Stimulated activated naive B cell treated with anti-CD40 and anti-IgM and Interleukin-4, amounts not matched to agents 10 μg/mL and 1 μg/mL and 100 μg/mL, for 72 hours (primary cell): ENCODE results near the gene MIER1.
A peak's percentile ranks its signal among the peaks of the same experiment; 100 is the strongest.

Source experiments
- ATAC-seq, 2 donors: fragments of 150-1000 bp; cut with Tn5 transposase; replicated peaks; 2 replicates each; pipeline ENCODE4 v1.10.0; 2021; ENCODE audit warnings: moderate library complexity in 1 of 2
- DNase-seq: peaks from one replicate; pipeline ENCODE4 v3.0.0; 2021
- H3K27ac Mint-ChIP-seq: one replicate; pipeline ENCODE4 v1.8.0; 2022; ENCODE audit warnings: mild to moderate bottlenecking, mixed read lengths
- H3K27me3 Mint-ChIP-seq, 2 donors: one replicate each; pipeline ENCODE4 v1.8.0; 2022; ENCODE audit warnings: mixed read lengths in 2 of 2
- H3K36me3 Mint-ChIP-seq, 2 donors: one replicate each; pipeline ENCODE4 v1.8.0; 2022; ENCODE audit warnings: mixed read lengths in 2 of 2, mild to moderate bottlenecking in 1 of 2
- H3K4me1 Mint-ChIP-seq, 2 donors: one replicate each; pipeline ENCODE4 v1.8.0; 2022; ENCODE audit warnings: mixed read lengths in 2 of 2, mild to moderate bottlenecking in 1 of 2
- H3K4me3 Mint-ChIP-seq, 2 donors: one replicate each; pipeline ENCODE4 v1.8.0; 2022; ENCODE audit warnings: mild to moderate bottlenecking in 2 of 2, mixed read lengths in 2 of 2, moderate library complexity in 1 of 2
- H3K9me3 Mint-ChIP-seq, 2 donors: one replicate each; pipeline ENCODE4 v1.8.0; 2022; ENCODE audit warnings: mixed read lengths in 2 of 2, mild to moderate bottlenecking in 1 of 2

MIER1 gene

GRCh38 chr1:66998972-66999371 lies 74.2 kb downstream of the MIER1 start:
- no peak overlapping the region for H3K4me3 Mint-ChIP-seq
- DNase-seq, result no peak
- H3K4me1 Mint-ChIP-seq, result peaks cover 5 to 15% of the 10 kb centered on the region in 2 donors
- no peak overlapping the region for H3K27ac Mint-ChIP-seq
- peaks cover 3 to 18% of the 10 kb centered on the region in 2 donors for H3K36me3 Mint-ChIP-seq
- ATAC-seq, result no peak
- H3K27me3 Mint-ChIP-seq, result no peaks in the 10 kb centered on the region
- H3K9me3 Mint-ChIP-seq, result no peaks in the 10 kb centered on the region

GRCh38 chr1:66999640-67000400 lies 75.0 kb downstream of the MIER1 start:
- no peak for ATAC-seq
- Mint-ChIP-seq H3K27me3 (no peaks in the 10 kb centered on the region), H3K4me3 (no peak overlapping the region), H3K9me3 (no peaks in the 10 kb centered on the region), H3K27ac (no peak overlapping the region), H3K4me1 (peaks cover 5 to 15% of the 10 kb centered on the region in 2 donors), H3K36me3 (peaks cover 3 to 18% of the 10 kb centered on the region in 2 donors)
- no peak for DNase-seq

GRCh38 chr1:67001682-67002425 lies 77.1 kb downstream of the MIER1 start:
- no peaks in the 10 kb centered on the region for H3K27me3 Mint-ChIP-seq
- peak overlapping the region; percentile 37 for H3K27ac Mint-ChIP-seq
- no peak for ATAC-seq
- no peak for DNase-seq
- H3K4me1 Mint-ChIP-seq, result peaks cover 2 to 6% of the 10 kb centered on the region in 2 donors
- H3K9me3 Mint-ChIP-seq, result no peaks in the 10 kb centered on the region
- peaks cover 5 to 21% of the 10 kb centered on the region in 2 donors for H3K36me3 Mint-ChIP-seq
- H3K4me3 Mint-ChIP-seq, result no peak overlapping the region

- Mint-ChIP-seq H3K4me3 (no peak overlapping the region), H3K27ac (no peak overlapping the region), H3K36me3 (peaks cover 9 to 35% of the 10 kb centered on the region in 2 donors), H3K27me3 (no peaks in the 10 kb centered on the region), H3K4me1 (peaks cover 2 to 6% of the 10 kb centered on the region in 2 donors), H3K9me3 (no peaks in the 10 kb centered on the region)
- ATAC-seq (no peak), DNase-seq (no peak)
Observed at GRCh38 chr1:67004176-67004575, 79.4 kb downstream of the MIER1 start.

- DNase-seq (no peak), ATAC-seq (no peak)
- no peaks in the 10 kb centered on the region for H3K27me3 Mint-ChIP-seq
- no peak overlapping the region for H3K4me3 Mint-ChIP-seq
- H3K36me3 Mint-ChIP-seq, result peaks cover 13 to 44% of the 10 kb centered on the region in 2 donors
- H3K9me3 Mint-ChIP-seq, result peaks cover 0 to 2% of the 10 kb centered on the region in 2 donors
- peaks cover 2 to 6% of the 10 kb centered on the region in 2 donors for H3K4me1 Mint-ChIP-seq
- H3K27ac Mint-ChIP-seq, result no peak overlapping the region
Observed at GRCh38 chr1:67005068-67005467, 80.3 kb downstream of the MIER1 start.

- DNase-seq (no peak), ATAC-seq (no peak)
- H3K4me1 Mint-ChIP-seq, result no peaks in the 10 kb centered on the region
- peaks cover 0 to 2% of the 10 kb centered on the region in 2 donors for H3K9me3 Mint-ChIP-seq
- no peak overlapping the region for H3K4me3 Mint-ChIP-seq
- H3K27ac Mint-ChIP-seq, result no peak overlapping the region
- peaks cover 30 to 52% of the 10 kb centered on the region in 2 donors for H3K36me3 Mint-ChIP-seq
- H3K27me3 Mint-ChIP-seq, result no peaks in the 10 kb centered on the region
Observed at GRCh38 chr1:67009792-67010191, 85.0 kb downstream of the MIER1 start.

GRCh38 chr1:67013573-67013972 lies 88.8 kb downstream of the MIER1 start:
- H3K36me3 Mint-ChIP-seq, result peaks cover 26 to 36% of the 10 kb centered on the region in 2 donors
- no peak overlapping the region for H3K27ac Mint-ChIP-seq
- H3K9me3 Mint-ChIP-seq, result peaks cover 0 to 2% of the 10 kb centered on the region in 2 donors
- DNase-seq (no peak), ATAC-seq (no peak)
- H3K4me3 Mint-ChIP-seq, result no peak overlapping the region
- no peaks in the 10 kb centered on the region for H3K27me3 Mint-ChIP-seq
- H3K4me1 Mint-ChIP-seq, result no peaks in the 10 kb centered on the region

GRCh38 chr1:67018574-67018973 lies 93.8 kb downstream of the MIER1 start:
- H3K4me1 Mint-ChIP-seq, result no peaks in the 10 kb centered on the region
- DNase-seq (no peak), ATAC-seq (no peak)
- H3K36me3 Mint-ChIP-seq, result peaks cover 20 to 25% of the 10 kb centered on the region in 2 donors
- no peak overlapping the region for H3K27ac Mint-ChIP-seq
- H3K4me3 Mint-ChIP-seq, result no peak overlapping the region
- no peaks in the 10 kb centered on the region for H3K27me3 Mint-ChIP-seq
- H3K9me3 Mint-ChIP-seq, result no peaks in the 10 kb centered on the region

- no peak overlapping the region for H3K4me3 Mint-ChIP-seq
- peaks cover 20 to 24% of the 10 kb centered on the region in 2 donors for H3K36me3 Mint-ChIP-seq
- H3K27me3 Mint-ChIP-seq, result no peaks in the 10 kb centered on the region
- ATAC-seq, result no peak
- H3K9me3 Mint-ChIP-seq, result no peaks in the 10 kb centered on the region
- no peaks in the 10 kb centered on the region for H3K4me1 Mint-ChIP-seq
- no peak for DNase-seq
- H3K27ac Mint-ChIP-seq, result no peak overlapping the region
Observed at GRCh38 chr1:67019121-67019520, 94.3 kb downstream of the MIER1 start.

GRCh38 chr1:67019600-67020136 lies 94.9 kb downstream of the MIER1 start:
- DNase-seq (no peak), ATAC-seq (no peak)
- Mint-ChIP-seq H3K9me3 (no peaks in the 10 kb centered on the region), H3K36me3 (peaks cover 20 to 24% of the 10 kb centered on the region in 2 donors), H3K27me3 (no peaks in the 10 kb centered on the region), H3K4me3 (no peak overlapping the region), H3K27ac (no peak overlapping the region), H3K4me1 (no peaks in the 10 kb centered on the region)

- Mint-ChIP-seq H3K27me3 (no peaks in the 10 kb centered on the region), H3K9me3 (no peaks in the 10 kb centered on the region), H3K4me3 (no peak overlapping the region), H3K27ac (no peak overlapping the region), H3K36me3 (peaks cover 22 to 28% of the 10 kb centered on the region in 2 donors), H3K4me1 (no peaks in the 10 kb centered on the region)
- DNase-seq (no peak), ATAC-seq (no peak)
Observed at GRCh38 chr1:67020304-67020703, 95.5 kb downstream of the MIER1 start.

- Mint-ChIP-seq H3K27me3 (no peaks in the 10 kb centered on the region), H3K4me3 (no peak overlapping the region), H3K4me1 (no peaks in the 10 kb centered on the region), H3K27ac (no peak overlapping the region), H3K36me3 (peaks cover 22 to 28% of the 10 kb centered on the region in 2 donors), H3K9me3 (no peaks in the 10 kb centered on the region)
- ATAC-seq, result no peak
- no peak for DNase-seq
Observed at GRCh38 chr1:67020765-67021164, 96.0 kb downstream of the MIER1 start.

- no peak overlapping the region for H3K27ac Mint-ChIP-seq
- H3K27me3 Mint-ChIP-seq, result no peaks in the 10 kb centered on the region
- H3K4me3 Mint-ChIP-seq, result no peak overlapping the region
- DNase-seq (no peak), ATAC-seq (no peak)
- H3K4me1 Mint-ChIP-seq, result no peaks in the 10 kb centered on the region
- peaks cover 16 to 19% of the 10 kb centered on the region in 2 donors for H3K36me3 Mint-ChIP-seq
- H3K9me3 Mint-ChIP-seq, result no peaks in the 10 kb centered on the region
Observed at GRCh38 chr1:67029472-67029871, 104.7 kb downstream of the MIER1 start.

- ATAC-seq (no peak), DNase-seq (no peak)
- H3K27me3 Mint-ChIP-seq, result no peaks in the 10 kb centered on the region
- H3K36me3 Mint-ChIP-seq, result peaks cover 19 to 30% of the 10 kb centered on the region in 2 donors
- H3K27ac Mint-ChIP-seq, result no peak overlapping the region
- H3K4me3 Mint-ChIP-seq, result no peak overlapping the region
- H3K9me3 Mint-ChIP-seq, result peaks cover 0 to 1% of the 10 kb centered on the region in 2 donors
- no peaks in the 10 kb centered on the region for H3K4me1 Mint-ChIP-seq
Observed at GRCh38 chr1:67031121-67031858, 106.5 kb downstream of the MIER1 start.
